GM21576 (cell line): Measurements from ENCODE around the gene FGF16.
"Not testable (repeated sequence)": the region's sequence is repeated elsewhere in the genome, so short reads cannot be mapped to it uniquely, and the experiment has no call there.

ENCODE experiments used
- ATAC-seq: cut with Tn5 transposase; IDR thresholded peaks from one replicate; pipeline ENCODE4 v1.9.1; 2021; ENCODE audit warnings: mild to moderate bottlenecking, moderate library complexity; ENCODE audit not compliant: unreplicated experiment

The FGF16 gene

GRCh38 chrX:77446029-77446585, 1.1 kb upstream of the FGF16 start:
- ATAC-seq = no peak

DNA sequence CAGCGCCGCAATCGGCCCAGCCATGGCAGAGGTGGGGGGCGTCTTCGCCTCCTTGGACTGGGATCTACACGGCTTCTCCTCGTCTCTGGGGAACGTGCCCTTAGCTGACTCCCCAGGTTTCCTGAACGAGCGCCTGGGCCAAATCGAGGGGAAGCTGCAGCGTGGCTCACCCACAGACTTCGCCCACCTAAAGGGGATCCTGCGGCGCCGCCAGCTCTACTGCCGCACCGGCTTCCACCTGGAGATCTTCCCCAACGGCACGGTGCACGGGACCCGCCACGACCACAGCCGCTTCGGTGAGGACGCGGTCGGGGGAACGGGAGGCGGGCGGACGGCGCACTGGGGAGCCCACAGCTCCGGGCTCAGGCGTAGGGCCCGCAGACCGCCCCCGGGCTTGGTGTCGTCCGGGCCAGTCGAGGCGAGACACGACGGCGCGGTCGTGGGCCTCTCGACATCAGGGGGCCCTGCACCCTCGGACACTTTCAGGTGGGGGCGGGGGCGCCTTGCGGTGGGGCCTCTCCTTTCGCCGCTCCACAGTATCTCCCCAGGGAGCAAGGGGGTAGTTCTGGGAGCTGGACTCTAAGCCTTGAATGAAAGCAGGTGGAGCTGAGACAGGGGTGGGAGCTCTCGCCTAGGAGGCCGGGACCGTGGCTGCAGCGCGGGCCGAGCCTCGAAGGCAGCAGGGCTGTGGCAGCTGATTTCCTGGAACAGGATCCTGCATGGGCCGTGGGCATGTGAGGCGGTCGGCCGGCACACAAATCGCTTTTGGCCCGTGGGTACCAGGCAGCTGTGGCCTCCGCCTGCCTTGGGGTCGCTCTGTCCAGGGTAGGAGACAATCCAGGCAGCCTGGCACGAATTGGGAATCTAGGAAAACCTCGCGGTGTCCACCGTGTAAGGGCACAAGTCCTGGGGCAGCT, 722 bp downstream of the FGF16 start:
- peak; percentile 1 for ATAC-seq

DNA sequence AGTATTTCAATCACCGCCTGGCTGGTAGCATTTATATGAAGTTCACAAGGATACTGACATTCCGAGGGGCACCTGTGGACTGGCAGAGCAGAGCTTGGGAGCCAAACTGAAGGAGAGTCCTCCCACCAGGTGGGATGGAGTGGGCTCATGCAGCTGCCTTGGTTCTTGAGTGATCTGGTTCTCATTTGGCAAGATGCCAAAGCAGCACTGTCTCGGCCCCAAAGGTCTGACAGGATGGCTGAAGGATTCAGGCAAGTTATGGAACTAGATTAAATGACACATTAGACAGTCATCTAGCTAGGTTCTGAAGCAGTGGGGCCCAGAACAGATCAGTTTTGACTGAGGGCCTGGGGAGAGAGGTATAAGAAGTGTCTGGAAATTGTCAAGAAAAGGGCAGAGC, 3.2 kb downstream of the FGF16 start:
- no peak for ATAC-seq

GRCh38 chrX:77450996-77451395, 3.8 kb downstream of the FGF16 start:
- no peak for ATAC-seq

GRCh38 chrX:77453190-77453589, 6.0 kb downstream of the FGF16 start:
- no peak for ATAC-seq

DNA sequence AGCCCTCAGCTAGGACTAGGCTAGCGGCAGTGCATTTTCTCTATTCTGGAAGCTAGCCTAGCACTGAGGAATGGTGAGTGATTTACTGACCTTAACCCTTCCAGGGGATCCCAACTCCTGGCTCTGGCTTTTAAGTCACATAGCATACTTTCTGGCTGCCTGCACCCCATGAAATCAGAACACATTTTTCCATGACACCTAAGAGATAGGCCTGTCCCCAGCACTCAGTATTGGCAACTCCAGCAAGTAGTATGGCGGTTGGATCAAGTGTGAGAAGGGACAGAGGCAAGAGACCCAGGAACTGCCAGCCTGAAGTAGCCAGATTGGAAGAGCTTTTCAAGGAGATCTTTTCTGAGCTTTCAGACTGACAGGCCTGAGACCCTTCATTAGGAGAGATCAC, 8.2 kb downstream of the FGF16 start:
- no peak for ATAC-seq

GRCh38 chrX:77484045-77484444, 36.9 kb downstream of the FGF16 start:
- no peak for ATAC-seq

DNA sequence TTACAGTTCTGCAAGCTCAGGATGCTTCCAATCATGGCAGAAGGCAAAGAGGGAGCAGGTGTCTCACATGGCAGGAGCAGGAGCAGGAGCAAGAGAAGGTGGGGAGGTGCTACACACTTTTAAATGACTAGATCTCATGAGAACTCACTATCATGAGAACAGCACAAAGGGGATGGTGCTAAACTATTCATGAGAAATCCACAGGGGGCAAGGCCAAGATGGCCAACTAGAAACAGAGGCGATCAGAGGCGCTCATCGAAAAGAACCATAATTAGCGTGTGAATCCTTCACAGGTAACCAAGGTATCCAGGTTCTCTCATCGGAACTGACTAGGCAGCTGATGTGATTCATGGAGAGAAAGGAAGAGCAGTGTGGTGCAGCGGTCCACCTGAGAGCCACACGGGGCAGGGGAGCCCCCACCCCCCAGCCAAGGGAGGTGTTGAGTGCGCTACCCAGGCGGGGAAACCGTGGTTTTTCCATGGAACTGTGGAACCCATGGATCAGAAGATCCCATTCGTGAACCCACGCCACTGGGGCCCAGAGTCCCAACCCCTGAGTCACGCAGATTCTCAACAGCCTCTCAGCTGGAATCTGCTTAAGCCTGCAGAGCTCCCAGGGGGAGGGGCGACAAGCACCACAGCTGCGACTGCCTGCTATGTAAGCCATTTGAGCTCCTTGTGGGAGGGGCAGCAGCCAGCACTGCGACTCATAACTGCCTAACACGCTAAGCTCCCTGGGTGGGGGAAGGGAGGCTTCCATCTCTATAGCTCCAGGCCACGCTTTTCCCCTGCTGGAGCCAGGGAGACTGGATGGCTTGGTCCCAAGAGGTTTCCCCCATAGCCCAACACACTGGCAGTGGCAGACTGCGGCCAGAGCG, 46.7 kb downstream of the FGF16 start:
- ATAC-seq = no peak

- ATAC-seq = not testable (repeated sequence)
These were observed 53.0 kb downstream of the FGF16 start for GRCh38 chrX:77500164-77500563.

DNA sequence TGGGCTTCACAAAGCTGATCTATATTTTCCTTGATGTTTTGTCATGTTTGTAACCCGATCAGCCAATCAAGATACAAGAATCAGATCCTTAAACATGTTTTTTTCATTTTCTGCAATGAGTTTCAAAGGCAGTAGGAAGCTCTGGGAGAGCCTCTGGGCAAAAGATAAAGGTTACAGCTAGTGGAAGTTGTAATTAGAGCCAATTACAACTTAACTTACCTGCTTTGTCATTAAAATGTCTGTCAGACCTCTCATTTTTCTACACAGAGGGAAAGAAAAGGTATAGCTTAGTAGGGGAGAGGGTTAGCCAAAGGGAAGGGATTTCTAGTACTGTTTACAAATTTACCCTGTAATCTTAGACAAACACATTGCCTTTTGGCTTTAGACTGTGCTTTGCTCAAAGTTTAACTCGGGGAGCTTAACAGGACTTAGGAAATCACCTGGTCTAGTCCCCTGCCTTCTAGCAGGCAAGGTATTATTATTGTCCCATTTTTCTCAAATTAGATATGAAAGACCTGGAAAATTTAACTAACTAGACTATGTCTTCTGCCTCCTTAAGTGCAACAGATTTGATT, 55.8 kb downstream of the FGF16 start:
- no peak for ATAC-seq

DNA sequence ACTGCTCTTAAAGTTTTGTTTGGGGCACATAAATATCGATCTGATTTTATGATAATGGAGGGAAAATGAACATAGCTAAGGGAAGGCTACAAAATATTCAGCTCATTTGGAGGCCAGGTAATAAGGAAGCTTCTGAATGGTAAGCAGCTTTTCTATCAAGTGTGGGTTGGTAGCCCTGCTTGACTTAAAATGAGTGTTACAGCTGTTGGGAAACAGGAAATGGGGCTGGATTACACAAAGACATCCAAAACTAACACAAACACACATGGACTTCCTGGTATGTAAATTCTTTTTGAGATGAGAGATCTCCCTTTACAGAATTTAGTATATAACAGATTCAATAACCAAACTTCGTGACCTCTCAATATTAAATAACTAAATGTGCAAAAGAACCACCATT, 58.0 kb downstream of the FGF16 start:
- ATAC-seq = no peak
